HTERT RPE-1 (cell line): Measurements from ENCODE around the gene UGT1A3.

Experiments
- in situ Hi-C: fragments of 300-500 bp; cut with MboI; formaldehyde crosslinking; loops from 4 replicates; pipeline ENCODE4 v1.14.3; 2020; ENCODE audit warnings: low sequenced_read_pairs

UGT1A3 gene

GRCh38 chr2:233756429-233757081 lies 27.7 kb downstream of the UGT1A3 start:
- in situ Hi-C loops = no loop called here

GRCh38 chr2:233758141-233758540 lies 29.3 kb downstream of the UGT1A3 start:
- in situ Hi-C loops = no loop called here

- in situ Hi-C loops = no loop called here
Measured at GRCh38 chr2:233758849-233759248, 30.0 kb downstream of the UGT1A3 start.

- in situ Hi-C loops = no loop called here
Measured at GRCh38 chr2:233760043-233760442, 31.2 kb downstream of the UGT1A3 start, which contains the start of gene UGT1A1. Gene UGT1A1 (plus strand): TSS chr2:233760270. CDS start chr2:233760288, 18 bp downstream.

GRCh38 chr2:233761040-233761769 lies 32.4 kb downstream of the UGT1A3 start:
- in situ Hi-C loops = no loop called here

GRCh38 chr2:233764264-233764663 lies 35.4 kb downstream of the UGT1A3 start:
- in situ Hi-C loops = no loop called here

- in situ Hi-C loops = no loop called here
Measured at GRCh38 chr2:233764761-233765160, 35.9 kb downstream of the UGT1A3 start.

- in situ Hi-C loops = no loop called here
Measured at GRCh38 chr2:233766416-233766815, 37.6 kb downstream of the UGT1A3 start.

- in situ Hi-C loops = no loop called here
Measured at GRCh38 chr2:233768076-233768475, 39.2 kb downstream of the UGT1A3 start.

- in situ Hi-C loops = no loop called here
Measured at GRCh38 chr2:233769260-233769659, 40.4 kb downstream of the UGT1A3 start.

- in situ Hi-C loops = no loop called here
Measured at GRCh38 chr2:233772153-233772552, 43.3 kb downstream of the UGT1A3 start.

GRCh38 chr2:233772583-233772982 lies 43.7 kb downstream of the UGT1A3 start:
- in situ Hi-C loops = no loop called here

- in situ Hi-C loops = no loop called here
Measured at GRCh38 chr2:233773854-233774253, 45.0 kb downstream of the UGT1A3 start.

GRCh38 chr2:233775414-233775813 lies 46.6 kb downstream of the UGT1A3 start:
- in situ Hi-C loops = no loop called here

- in situ Hi-C loops = no loop called here
Measured at GRCh38 chr2:233778030-233778429, 49.2 kb downstream of the UGT1A3 start, which contains the start of gene MROH2A. Gene MROH2A (plus strand): TSS chr2:233778330. CDS start chr2:233779359, 1,029 bp downstream.

GRCh38 chr2:233779722-233780121 lies 50.9 kb downstream of the UGT1A3 start:
- in situ Hi-C loops = no loop called here

GRCh38 chr2:233780771-233781170 lies 51.9 kb downstream of the UGT1A3 start:
- in situ Hi-C loops = no loop called here

GRCh38 chr2:233789554-233789953 lies 60.7 kb downstream of the UGT1A3 start:
- in situ Hi-C loops = no loop called here

GRCh38 chr2:233791151-233791882 lies 62.5 kb downstream of the UGT1A3 start:
- in situ Hi-C loops = no loop called here

GRCh38 chr2:233791883-233792329 lies 63.1 kb downstream of the UGT1A3 start:
- in situ Hi-C loops = no loop called here

GRCh38 chr2:233792720-233793119 lies 63.9 kb downstream of the UGT1A3 start:
- in situ Hi-C loops = no loop called here
